Cardiac atrium fibroblast (primary cell): ENCODE results near the gene SNAP29. TPM values are rescaled to one million over a fixed set of nuclear protein-coding genes. Genes with fewer than 3 reads are reported as not detected.

Source experiments
- total RNA-seq: library from RNA; depleted of rRNA; stranded (reverse); fragments of >200 nt; gene quantifications from 2 replicates; pipeline ENCODE4 v1.2.3, GENCODE V29; 2015

SNAP29 gene
- total RNA-seq = 18.4 and 20.3 TPM in 2 replicates

DNA sequence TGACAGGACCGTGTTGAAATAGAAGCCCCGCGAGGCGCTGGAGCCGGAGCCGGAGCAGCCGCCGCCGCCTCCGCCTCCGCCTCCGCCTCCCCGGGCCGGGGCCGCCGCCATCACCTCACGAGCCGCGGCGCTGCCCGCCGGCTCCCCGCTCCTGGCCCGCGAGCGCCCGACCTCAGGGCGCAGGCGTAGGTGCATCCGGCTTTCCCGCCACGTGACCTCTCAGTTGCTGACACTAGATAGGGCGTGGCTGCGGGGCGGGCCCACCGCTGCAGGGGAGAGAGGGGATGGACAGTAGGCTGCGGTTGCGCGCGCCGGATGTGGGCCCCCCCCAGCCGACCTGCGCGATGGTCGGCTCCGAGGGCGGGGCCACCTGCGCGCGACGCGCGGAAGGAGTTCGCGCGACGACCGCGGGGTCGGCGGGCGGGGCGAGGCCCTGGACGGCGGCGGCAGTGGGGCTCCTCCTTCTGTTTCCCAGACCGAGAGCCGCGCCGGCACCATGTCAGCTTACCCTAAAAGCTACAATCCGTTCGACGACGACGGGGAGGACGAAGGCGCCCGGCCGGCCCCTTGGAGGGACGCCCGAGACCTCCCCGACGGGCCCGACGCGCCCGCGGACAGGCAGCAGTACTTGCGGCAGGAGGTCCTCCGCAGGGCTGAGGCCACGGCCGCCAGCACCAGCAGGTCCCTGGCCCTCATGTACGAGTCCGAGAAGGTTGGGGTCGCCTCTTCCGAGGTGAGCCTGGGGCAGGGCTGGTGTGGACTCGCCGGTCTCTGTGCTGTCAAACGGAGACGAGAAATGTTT, at the start of gene SNAP29, which contains the start of gene PI4KA:
Gene SNAP29 (plus strand): TSS at position 393 of the 802 bp plus-strand sequence. CDS start 104 bp downstream, at position 497.
Gene PI4KA (minus strand): TSS at position 197 of the 802 bp plus-strand sequence. CDS start 86 bp downstream, at position 111.

DNA sequence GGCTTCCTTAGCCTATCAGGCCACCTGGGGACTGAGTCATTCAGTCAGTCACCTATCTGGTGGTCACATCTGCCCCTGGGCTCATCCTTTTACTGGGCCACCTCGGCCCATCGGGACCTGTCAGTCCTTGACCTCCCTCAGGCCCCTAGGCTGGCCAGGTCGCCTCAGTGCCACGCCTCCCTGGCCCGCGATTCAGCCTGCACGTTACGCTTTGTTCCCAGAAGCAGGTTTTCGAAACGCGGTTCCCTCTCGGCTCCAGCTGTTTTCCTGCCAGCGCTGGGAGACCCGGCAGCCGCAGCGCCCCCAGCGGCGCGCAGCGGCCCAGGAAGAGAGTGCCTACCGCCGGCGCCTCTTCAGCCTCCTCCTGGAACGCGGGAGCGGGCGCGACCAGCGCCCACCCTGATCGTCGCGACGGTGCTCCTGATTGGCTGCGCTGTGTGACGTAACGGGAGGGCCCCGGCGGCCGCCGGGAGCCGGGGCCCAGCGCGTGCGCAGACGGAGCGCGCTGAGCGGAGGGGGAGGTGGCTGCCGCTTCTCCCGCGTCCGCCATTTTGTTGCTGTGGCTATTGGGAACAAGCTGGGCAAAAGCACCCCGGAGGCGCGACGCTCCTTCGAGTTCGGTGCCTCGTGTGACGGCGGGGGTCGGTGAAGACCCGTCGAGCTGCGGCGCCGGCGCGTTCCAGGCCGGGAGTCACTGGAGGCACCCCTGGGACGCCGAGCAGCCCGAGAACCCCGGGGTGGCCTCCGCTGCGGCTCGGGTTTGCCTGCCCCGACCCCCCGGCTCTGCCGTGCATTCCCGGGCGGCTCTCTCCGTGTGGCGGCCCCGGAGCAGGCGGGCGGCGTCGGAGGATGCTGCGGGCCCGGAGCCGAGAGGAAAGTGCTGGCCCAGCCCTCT, 58.4 kb downstream of the SNAP29 start, which contains the start of gene CRKL:
Gene CRKL (plus strand): TSS at position 492 of the 895 bp plus-strand sequence. CDS start 528 bp downstream, outside the sequence.

Other genes with a start within 250 kb of the SNAP29 start
- under 0.01 and 0.16 TPM in 2 replicates for gene SERPIND1, start 84.9 kb upstream of the SNAP29 start, total RNA-seq
- 28.5 and 35.0 TPM in 2 replicates for gene PI4KA, start 196 bp upstream of the SNAP29 start, total RNA-seq
- gene CRKL, start 58.4 kb downstream of the SNAP29 start, total RNA-seq = 39.5 and 42.6 TPM in 2 replicates
- not detected in 2 replicates for gene AIFM3, start 108.2 kb downstream of the SNAP29 start, total RNA-seq
- 46.8 and 48.9 TPM in 2 replicates for gene LZTR1, start 123.3 kb downstream of the SNAP29 start, total RNA-seq
- gene THAP7, start 143.1 kb downstream of the SNAP29 start, total RNA-seq = 20.2 and 34.3 TPM in 2 replicates
- gene P2RX6, start 156.2 kb downstream of the SNAP29 start, total RNA-seq = 3.1 and 3.6 TPM in 2 replicates
- gene SLC7A4, start 173.6 kb downstream of the SNAP29 start, total RNA-seq = not detected in 2 replicates
- gene LRRC74B, start 186.9 kb downstream of the SNAP29 start, total RNA-seq = not detected in 2 replicates